Fibroblast of pulmonary artery (primary cell): ENCODE measurements around the gene NOL8.

Experiments used
- DNase-seq: peaks from one replicate; pipeline ENCODE4 v3.0.0-alpha.2; 2010; ENCODE audit warnings: low read depth
- H3K4me3 ChIP-seq: replicated peaks from 2 replicates; pipeline ENCODE4 v1.5.1; 2011; ENCODE audit warnings: low read depth, mild to moderate bottlenecking, control low read depth, low read length, moderate library complexity
- CTCF ChIP-seq: IDR thresholded peaks from 2 replicates; pipeline ENCODE4 v1.5.1; 2011; ENCODE audit warnings: mild to moderate bottlenecking, control low read depth, low read length, inconsistent platforms; ENCODE audit errors: missing control alignments

Gene NOL8

GRCh38 chr9:92332577-92333281 is 7.6 kb upstream of the NOL8 start:
- no peak for TF ChIP-seq CTCF
- no peak overlapping the region for H3K4me3 ChIP-seq
- peak; percentile 33 for DNase-seq

GRCh38 chr9:92328225-92328624 is 3.1 kb upstream of the NOL8 start:
- no peak overlapping the region for H3K4me3 ChIP-seq
- TF ChIP-seq CTCF, result peak; percentile 46
- DNase-seq, result peak; percentile 77

GRCh38 chr9:92327283-92327850 is 2.2 kb upstream of the NOL8 start:
- H3K4me3 ChIP-seq, result no peak overlapping the region
- no peak for DNase-seq
- TF ChIP-seq CTCF, result no peak

GRCh38 chr9:92325991-92326500 is 896 bp upstream of the NOL8 start:
- H3K4me3 ChIP-seq, result peak overlapping the region; percentile 90
- no peak for DNase-seq
- TF ChIP-seq CTCF, result no peak

GRCh38 chr9:92324889-92325268 is 271 bp downstream of the NOL8 start:
- no peak for DNase-seq
- no peak for TF ChIP-seq CTCF
- H3K4me3 ChIP-seq, result peak overlapping the region; percentile 90

- DNase-seq, result no peak
- peak overlapping the region; percentile 90 for H3K4me3 ChIP-seq
- no peak for TF ChIP-seq CTCF
Observed at GRCh38 chr9:92324431-92324830, 719 bp downstream of the NOL8 start.
